Neural crest cell (in vitro differentiated cells): ENCODE results near the gene VLDLR. TPM values are rescaled to one million over a fixed set of nuclear protein-coding genes. Genes with fewer than 3 reads are reported as not detected.

ENCODE experiments used
- DNase-seq: peaks from one replicate; pipeline ENCODE4 v3.0.0; 2021; ENCODE audit warnings: low read depth, mixed read lengths, low spot score
- H3K27ac Mint-ChIP-seq: one replicate; pipeline ENCODE4 v1.8.0; 2021; ENCODE audit warnings: mild to moderate bottlenecking, mixed read lengths; ENCODE audit not compliant: unreplicated experiment
- H3K27me3 Mint-ChIP-seq: 2 replicates; pipeline ENCODE4 v1.8.0; 2021; ENCODE audit warnings: low read depth, mild to moderate bottlenecking, mixed read lengths
- H3K36me3 Mint-ChIP-seq: 2 replicates; pipeline ENCODE4 v1.8.0; 2021; ENCODE audit warnings: low read depth, mild to moderate bottlenecking, mixed read lengths
- H3K4me1 Mint-ChIP-seq: 2 replicates; pipeline ENCODE4 v1.8.0; 2021; ENCODE audit warnings: mixed read lengths
- H3K4me3 Mint-ChIP-seq: one replicate; pipeline ENCODE4 v1.8.0; 2021; ENCODE audit warnings: mild to moderate bottlenecking, mixed read lengths
- H3K9me3 Mint-ChIP-seq: 2 replicates; pipeline ENCODE4 v1.8.0; 2021; ENCODE audit warnings: mixed read lengths
- CTCF ChIP-seq: fragments of 200-600 bp; sonication (generic); conservative IDR thresholded peaks from 2 replicates; pipeline ENCODE4 v1.5.0; 2021; ENCODE audit warnings: antibody characterized with exemption, mild to moderate bottlenecking
- total RNA-seq: library from RNA; stranded (reverse); gene quantifications from 2 replicates; pipeline ENCODE4 v1.2.1, GENCODE V29; 2021

Gene VLDLR
- total RNA-seq, 1 donor from 2014 or later = 20.2 TPM

GRCh38 chr9:2675834-2676233 lies 54.2 kb downstream of the VLDLR start:
- TF ChIP-seq CTCF = no peak
- Mint-ChIP-seq H3K27me3 (no peaks in the 10 kb centered on the region), H3K36me3 (peaks cover 3% of the 10 kb centered on the region), H3K4me1 (peaks cover 3% of the 10 kb centered on the region), H3K9me3 (peaks cover 1% of the 10 kb centered on the region), H3K27ac (no peak overlapping the region), H3K4me3 (no peak overlapping the region)
- no peak for DNase-seq

- no peaks in the 10 kb centered on the region for H3K4me1 Mint-ChIP-seq
- H3K9me3 Mint-ChIP-seq = peaks cover 4% of the 10 kb centered on the region
- no peak for TF ChIP-seq CTCF
- H3K4me3 Mint-ChIP-seq = no peak overlapping the region
- DNase-seq = no peak
- no peak overlapping the region for H3K27ac Mint-ChIP-seq
- no peaks in the 10 kb centered on the region for H3K27me3 Mint-ChIP-seq
- H3K36me3 Mint-ChIP-seq = peaks cover 3% of the 10 kb centered on the region
Measured at GRCh38 chr9:2676466-2676865, 54.9 kb downstream of the VLDLR start.

- no peak for TF ChIP-seq CTCF
- no peaks in the 10 kb centered on the region for H3K27me3 Mint-ChIP-seq
Measured at GRCh38 chr9:2677915-2678889, 56.6 kb downstream of the VLDLR start.

DNA sequence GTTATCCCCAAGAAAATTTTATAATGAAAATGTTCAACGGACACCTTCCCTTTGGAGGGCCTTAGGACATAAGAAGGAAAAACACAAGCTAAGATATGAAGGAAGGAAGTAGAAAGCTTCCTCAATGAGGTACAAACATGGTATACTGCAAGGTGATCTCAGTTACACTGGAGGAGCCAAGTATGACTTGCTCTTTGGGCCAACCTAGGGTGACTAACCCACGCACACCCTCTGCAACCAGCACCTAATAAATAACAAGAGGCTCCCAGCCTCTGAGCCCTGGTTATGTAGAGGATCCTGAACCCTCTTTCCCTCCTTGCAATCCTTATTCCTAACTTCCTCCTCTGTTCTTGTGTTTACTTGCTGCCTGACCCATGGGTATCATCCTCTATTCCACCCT lies 57.4 kb downstream of the VLDLR start:
- H3K4me3 Mint-ChIP-seq = no peak overlapping the region
- H3K9me3 Mint-ChIP-seq = peaks cover 7% of the 10 kb centered on the region
- no peak for TF ChIP-seq CTCF
- H3K27me3 Mint-ChIP-seq = no peaks in the 10 kb centered on the region
- H3K27ac Mint-ChIP-seq = no peak overlapping the region
- peaks cover 3% of the 10 kb centered on the region for H3K36me3 Mint-ChIP-seq
- no peak for DNase-seq
- no peaks in the 10 kb centered on the region for H3K4me1 Mint-ChIP-seq

More at GRCh38 chr9:2677915-2678889, 56.6 kb downstream of the VLDLR start:
- Mint-ChIP-seq H3K36me3 (peaks cover 3% of the 10 kb centered on the region), H3K27ac (no peak overlapping the region), H3K9me3 (peaks cover 7% of the 10 kb centered on the region), H3K4me3 (no peak overlapping the region), H3K4me1 (no peaks in the 10 kb centered on the region)
- no peak for DNase-seq

GRCh38 chr9:2681981-2682380 lies 60.4 kb downstream of the VLDLR start:
- Mint-ChIP-seq H3K36me3 (peaks cover 3% of the 10 kb centered on the region), H3K4me1 (no peaks in the 10 kb centered on the region), H3K27ac (no peak overlapping the region), H3K27me3 (no peaks in the 10 kb centered on the region), H3K9me3 (peaks cover 7% of the 10 kb centered on the region), H3K4me3 (no peak overlapping the region)
- DNase-seq = no peak
- no peak for TF ChIP-seq CTCF
